Kidney glomerular epithelial cell (primary cell): ENCODE data around the gene NAA25.
"Not testable (repeated sequence)": the region's sequence is repeated elsewhere in the genome, so short reads cannot be mapped to it uniquely, and the experiment has no call there.

ENCODE experiments used
- DNase-seq: peaks from one replicate; lab custom pipeline; 2025; lab: John Stamatoyannopoulos, UW

Gene NAA25

GRCh38 chr12:112009596-112009995, 99.0 kb downstream of the NAA25 start:
- DNase-seq, result not testable (repeated sequence)

- no peak for DNase-seq
These were observed 99.7 kb downstream of the NAA25 start for GRCh38 chr12:112008918-112009317.

GRCh38 chr12:112007945-112008344, 100.6 kb downstream of the NAA25 start:
- DNase-seq, result no peak

GRCh38 chr12:112005419-112006395, 102.9 kb downstream of the NAA25 start:
- DNase-seq, result no peak

DNA sequence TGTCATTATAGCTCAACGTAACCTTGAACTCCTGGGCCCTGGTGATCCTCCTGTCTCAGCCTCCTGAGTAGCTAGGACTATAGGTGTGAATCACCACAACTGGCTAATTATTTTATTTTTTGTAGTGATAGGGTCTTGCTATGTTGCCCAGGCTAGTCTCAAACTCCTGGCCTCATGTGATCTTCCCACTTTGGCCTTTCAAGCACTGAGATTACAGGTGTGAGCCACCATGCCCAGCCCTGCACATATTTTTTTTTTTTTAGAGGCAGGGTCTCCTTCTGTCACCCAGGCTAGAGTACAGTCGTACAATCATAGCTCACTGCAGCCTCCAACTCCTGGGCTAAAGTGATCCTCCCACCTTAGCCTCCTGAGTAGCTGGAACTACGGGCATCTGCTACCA, 104.5 kb downstream of the NAA25 start:
- DNase-seq, result no peak

DNA sequence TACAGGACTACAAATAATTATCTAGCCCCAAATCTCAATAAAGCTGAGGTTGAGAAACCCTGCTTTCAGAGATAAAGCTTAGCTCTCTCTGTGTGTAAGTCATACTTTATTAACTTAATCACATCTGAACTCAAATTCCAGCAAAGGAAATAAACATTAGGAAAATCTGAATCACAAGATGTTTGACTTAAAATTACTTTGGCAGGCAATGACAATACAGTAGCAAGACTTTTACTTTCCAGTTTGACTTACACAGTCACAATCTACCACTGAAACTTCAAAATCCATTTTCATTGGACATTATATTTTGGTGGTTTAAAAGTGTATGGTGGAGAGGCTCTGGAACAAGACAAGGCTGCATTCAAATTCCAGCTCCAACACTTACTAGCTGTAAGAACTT, 107.0 kb downstream of the NAA25 start:
- DNase-seq, result no peak

GRCh38 chr12:112000820-112001219, 107.8 kb downstream of the NAA25 start:
- no peak for DNase-seq

DNA sequence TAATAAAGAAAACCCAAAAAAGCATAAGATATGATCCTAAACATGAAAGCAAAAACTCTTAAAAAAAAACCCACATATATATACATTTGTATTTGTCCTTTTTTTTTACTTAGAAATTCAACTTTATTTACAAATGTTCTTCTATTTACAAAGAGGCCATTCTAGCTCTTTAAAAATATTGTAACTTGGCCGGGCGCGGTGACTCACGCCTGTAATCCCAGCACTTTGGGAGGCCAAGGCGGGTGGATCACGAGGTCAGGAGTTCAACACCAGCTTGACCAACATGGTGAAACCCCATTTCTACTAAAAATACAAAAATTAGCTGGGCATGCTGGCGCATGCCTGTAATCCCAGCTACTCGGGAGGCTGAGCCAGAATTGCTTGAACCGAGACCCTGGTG, 109.5 kb downstream of the NAA25 start:
- not testable (repeated sequence) for DNase-seq

GRCh38 chr12:111998015-111998414, 110.6 kb downstream of the NAA25 start:
- DNase-seq, result no peak

- DNase-seq, result no peak
These were observed 111.3 kb downstream of the NAA25 start for GRCh38 chr12:111997300-111997699.

GRCh38 chr12:111995782-111996480, 112.7 kb downstream of the NAA25 start:
- DNase-seq, result no peak

DNA sequence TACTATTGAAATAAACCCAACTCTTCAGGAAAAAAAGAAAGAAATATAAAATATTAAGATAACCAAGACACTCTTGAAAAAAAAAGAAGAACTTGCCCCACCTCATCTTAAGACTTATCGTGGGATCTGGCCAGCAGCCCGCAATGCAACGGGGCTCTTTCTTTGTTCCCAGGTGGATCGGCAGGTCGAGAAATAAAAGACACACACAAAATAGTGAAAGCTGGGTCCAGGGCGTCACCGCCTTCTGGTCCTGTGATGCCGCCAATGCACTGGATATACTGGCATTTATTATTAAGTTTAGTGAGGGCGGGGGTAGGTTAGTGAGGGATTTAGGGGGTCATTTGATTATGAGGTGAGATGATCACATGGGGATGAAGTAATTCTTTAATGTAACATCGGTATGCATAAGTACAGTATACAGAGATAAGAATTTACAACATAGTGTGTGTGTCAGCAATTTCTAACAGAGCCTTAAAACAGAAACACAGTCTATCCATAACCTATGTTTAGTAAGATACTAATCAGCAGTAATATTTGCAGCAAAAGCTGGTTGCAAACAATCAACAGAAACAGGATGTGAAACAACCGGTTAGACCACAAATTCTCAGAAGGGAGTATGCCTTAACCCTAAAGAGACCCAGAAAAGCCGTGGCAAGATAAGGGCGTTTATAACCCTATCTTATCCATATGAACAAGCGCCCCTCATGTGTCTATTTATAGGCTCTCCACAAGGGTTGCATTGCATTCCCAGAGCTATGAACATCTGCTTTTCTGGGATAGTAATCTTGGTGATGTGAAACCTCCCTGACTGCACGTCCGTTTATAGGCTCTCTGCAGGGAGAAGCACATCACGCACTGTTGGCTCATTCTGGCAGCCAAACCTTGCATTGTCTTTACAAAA, 114.1 kb downstream of the NAA25 start:
- DNase-seq, result not testable (repeated sequence)

DNA sequence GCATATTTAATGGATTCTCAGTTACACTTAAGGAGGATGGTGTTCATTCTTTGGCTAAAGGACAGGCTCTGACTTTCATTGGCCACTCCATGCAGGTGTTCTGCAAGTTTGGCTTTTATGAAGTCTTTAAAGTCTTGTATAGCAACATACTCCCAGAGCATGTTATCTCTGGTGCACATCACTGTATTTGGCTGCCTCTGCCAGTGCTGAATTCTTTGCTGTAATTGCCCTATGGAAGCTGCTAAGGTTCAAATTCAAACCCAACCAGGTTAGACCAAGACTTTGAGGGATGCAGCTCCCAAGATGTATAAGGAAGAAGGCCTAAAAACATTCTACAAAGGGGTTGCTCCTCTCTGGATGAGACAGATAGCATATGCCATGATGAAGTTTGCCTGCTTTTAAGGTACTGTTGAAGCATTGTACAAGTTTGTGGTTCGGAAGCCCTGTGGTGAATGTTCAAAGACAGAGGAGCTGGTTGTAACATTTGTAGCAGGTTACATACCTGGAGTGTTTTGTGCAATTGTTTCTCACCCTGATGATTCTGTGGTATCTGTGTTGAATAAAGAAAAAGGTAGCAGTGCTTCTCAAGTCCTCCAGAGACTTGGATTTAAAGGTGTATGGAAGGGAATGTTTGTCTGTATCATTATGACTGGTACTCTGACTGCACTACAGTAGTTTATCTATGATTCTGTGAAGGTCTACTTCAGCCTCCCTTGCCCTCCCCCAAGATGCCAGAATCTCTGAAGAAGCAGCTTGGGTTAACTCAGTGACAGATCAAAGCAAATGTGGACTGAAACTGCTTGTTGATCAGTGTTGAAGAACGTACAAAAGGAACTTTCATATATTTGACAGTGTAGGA, 115.1 kb downstream of the NAA25 start:
- no peak for DNase-seq

DNA sequence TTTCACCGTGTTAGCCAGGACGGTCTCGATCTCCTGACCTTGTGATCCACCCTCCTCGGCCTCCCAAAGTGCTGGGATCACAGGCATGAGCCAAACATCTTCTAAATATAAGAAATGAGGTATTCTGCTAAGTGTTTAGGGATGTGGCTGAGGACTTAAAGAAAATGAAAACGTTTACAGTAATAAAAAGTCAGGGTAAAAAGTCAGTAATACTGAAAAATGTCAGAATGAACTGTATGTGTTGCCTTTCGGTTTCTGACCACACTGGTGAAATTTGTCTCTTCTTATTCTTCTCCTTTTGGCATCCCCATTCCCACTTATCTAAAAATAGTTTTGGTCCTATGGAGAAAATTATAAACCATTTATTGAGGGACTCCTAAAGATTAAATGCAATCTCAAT, 116.1 kb downstream of the NAA25 start:
- no peak for DNase-seq

- no peak for DNase-seq
These were observed 116.6 kb downstream of the NAA25 start for GRCh38 chr12:111991946-111992345.

- no peak for DNase-seq
These were observed 117.0 kb downstream of the NAA25 start for GRCh38 chr12:111991535-111991934.

- DNase-seq, result no peak
These were observed 123.8 kb downstream of the NAA25 start for GRCh38 chr12:111984820-111985219.

DNA sequence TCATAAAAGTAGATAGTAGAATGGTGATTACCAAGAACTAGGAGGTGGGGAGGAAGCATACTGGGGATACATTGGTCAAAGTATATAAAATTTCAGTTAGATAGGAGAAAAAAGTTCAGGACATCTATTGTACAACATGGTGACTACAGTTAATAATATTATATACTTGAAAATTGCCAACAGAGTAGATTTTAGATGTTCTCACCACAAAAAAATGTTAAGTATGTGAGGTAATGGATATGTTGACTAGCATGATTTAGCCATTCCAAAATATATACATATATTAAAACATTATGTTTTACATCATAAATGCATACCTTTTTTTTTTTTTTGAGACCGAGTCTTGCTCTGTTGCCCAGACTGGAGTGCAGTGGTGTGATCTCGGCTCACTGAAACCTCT, 126.6 kb downstream of the NAA25 start:
- DNase-seq, result no peak

- DNase-seq, result no peak
These were observed 128.0 kb downstream of the NAA25 start for GRCh38 chr12:111980598-111980997.

GRCh38 chr12:111978545-111978944, 130.0 kb downstream of the NAA25 start:
- DNase-seq, result no peak

DNA sequence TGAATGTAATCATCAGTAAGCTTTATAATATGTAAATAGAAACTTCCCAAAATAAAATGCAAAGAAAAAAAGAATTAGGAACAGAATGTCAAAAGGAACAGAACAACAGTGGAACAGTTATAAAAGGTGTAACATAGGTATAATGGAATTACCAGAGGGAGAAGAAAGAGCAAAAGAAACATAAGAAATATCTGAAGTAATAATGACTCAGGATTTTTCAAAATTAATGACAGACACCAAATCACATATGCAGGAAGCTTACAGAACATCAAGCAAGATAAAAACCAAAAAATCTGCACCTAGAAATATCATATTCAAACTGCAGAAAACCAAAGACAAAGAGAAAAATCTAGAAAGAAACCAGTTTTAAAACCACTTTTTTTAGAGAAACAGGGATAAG, 131.7 kb downstream of the NAA25 start:
- no peak for DNase-seq
